Measurements from ENCODE around the gene A2M. TPM values are rescaled to one million over a fixed set of nuclear protein-coding genes. Genes with fewer than 3 reads are reported as not detected.

Gene A2M
- total and polyA plus RNA-seq, 2 of the 13 experiments (the other 11 are each of a cell fraction or from before 2014, with no cell fraction given) = 2,807 to 6,551 TPM

GRCh38 chr12:9064201-9064814 is 51.4 kb downstream of the A2M start (continued):
- TF ChIP-seq TBL1XR1 (IDR thresholded peaks at IDR 0.05; ENCODE audit: borderline replicate concordance, low read length, partially characterized antibody) (no peak), ZNF780A (CRISPR knock-in tag; IDR thresholded peaks at IDR 0.05) (0 out of 2 replicates have a peak, but pooled peaks have one; percentile 20), ZNF432 (CRISPR knock-in tag; IDR thresholded peaks at IDR 0.05; ENCODE audit: borderline replicate concordance) (no peak), RFXANK (CRISPR knock-in tag; IDR thresholded peaks at IDR 0.05) (no peak), ZNF788 (CRISPR knock-in tag; IDR thresholded peaks at IDR 0.05; ENCODE audit: borderline replicate concordance) (peak; percentile 79), FOXC1 (CRISPR knock-in tag; IDR thresholded peaks at IDR 0.05; ENCODE audit: borderline replicate concordance) (no peak; the same call in 1 of the 2 replicates), POLR2AphosphoS5 (IDR thresholded peaks at IDR 0.05; ENCODE audit: low read depth, low read length) (no peak; the same call in 1 of the 2 replicates), ZNF513 (CRISPR knock-in tag; conservative IDR thresholded peaks at IDR 0.05) (no peak), ZNF644 (CRISPR knock-in tag; IDR thresholded peaks at IDR 0.05; ENCODE audit: low read depth) (no peak), REST (IDR thresholded peaks at IDR 0.05; ENCODE audit: borderline replicate concordance in 1 of 2, low read depth in 1 of 2, low read length in 2 of 2) (no peak), ZNF687 (CRISPR knock-in tag; IDR thresholded peaks at IDR 0.05) (0 out of 2 replicates have a peak, but pooled peaks have one; percentile 57), TP53 (CRISPR knock-in tag; conservative IDR thresholded peaks at IDR 0.05) (peak; percentile 51; the same call in 1 of the 2 replicates), RAD21 (CRISPR knock-in tag; IDR thresholded peaks at IDR 0.05) (peak; percentile 54), ZNF326 (CRISPR knock-in tag; IDR thresholded peaks at IDR 0.05; ENCODE audit: borderline replicate concordance) (no peak), SMC3 (IDR thresholded peaks at IDR 0.05; ENCODE audit: low read length) (0 out of 2 replicates have a peak, but pooled peaks have one; percentile 5), CREB1 (IDR thresholded peaks at IDR 0.05) (no peak), CREB1 (CRISPR knock-in tag; IDR thresholded peaks at IDR 0.05) (no peak), FLYWCH1 (CRISPR knock-in tag; IDR thresholded peaks at IDR 0.05) (no peak)

Measured in HepG2 (cell line).